Activated CD4-positive, alpha-beta T cell treated with anti-CD3 and anti-CD28 coated beads, Interleukin-2, amount 50 U/mL, for 16 hours (primary cell): ENCODE data around the gene POLD4.
"Not testable (repeated sequence)": the region's sequence is repeated elsewhere in the genome, so short reads cannot be mapped to it uniquely, and the experiment has no call there.

Experiments used
- DNase-seq: peaks from one replicate; pipeline ENCODE4 v3.0.0-alpha.2; 2020

POLD4 gene

DNA sequence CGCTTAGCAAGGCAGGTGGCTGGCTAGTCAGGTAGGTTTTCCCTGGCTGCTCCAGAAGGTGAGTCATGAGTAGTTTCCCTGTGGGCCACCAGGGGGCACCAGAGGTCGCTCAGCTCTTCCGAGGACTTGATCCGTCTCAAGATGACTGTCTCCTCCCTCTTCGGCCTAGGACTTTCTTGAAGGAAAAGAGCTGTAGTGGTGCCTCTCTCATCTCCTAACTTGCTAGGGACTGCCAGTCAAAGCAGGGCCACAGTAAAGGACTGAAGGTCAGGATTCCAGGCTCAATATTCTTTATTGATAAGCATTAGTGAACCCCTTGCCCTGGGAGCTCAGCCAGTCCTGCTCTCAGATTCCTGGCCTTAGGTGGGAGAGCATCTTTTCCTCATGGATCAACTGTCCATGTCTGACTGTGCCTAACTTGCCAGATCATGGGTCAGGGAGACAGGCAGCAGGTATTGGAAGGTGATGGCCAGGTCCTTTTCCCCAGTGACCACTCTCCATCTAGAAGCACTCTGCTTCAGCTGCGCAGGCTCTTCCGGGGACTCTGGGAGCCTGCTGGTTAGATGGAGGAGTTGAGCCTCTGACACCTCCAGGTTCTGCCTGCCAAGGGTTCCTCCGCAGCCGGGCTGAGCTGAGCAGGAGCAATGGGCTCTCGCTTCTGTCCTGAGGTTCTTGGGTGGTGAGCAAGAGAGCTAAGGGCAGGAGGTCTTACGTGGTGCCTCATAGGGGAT lies 1.9 kb downstream of the POLD4 start:
- peak; percentile 74 for DNase-seq

- DNase-seq, result no peak
Measured at GRCh38 chr11:67349928-67350465, 3.3 kb downstream of the POLD4 start.

DNA sequence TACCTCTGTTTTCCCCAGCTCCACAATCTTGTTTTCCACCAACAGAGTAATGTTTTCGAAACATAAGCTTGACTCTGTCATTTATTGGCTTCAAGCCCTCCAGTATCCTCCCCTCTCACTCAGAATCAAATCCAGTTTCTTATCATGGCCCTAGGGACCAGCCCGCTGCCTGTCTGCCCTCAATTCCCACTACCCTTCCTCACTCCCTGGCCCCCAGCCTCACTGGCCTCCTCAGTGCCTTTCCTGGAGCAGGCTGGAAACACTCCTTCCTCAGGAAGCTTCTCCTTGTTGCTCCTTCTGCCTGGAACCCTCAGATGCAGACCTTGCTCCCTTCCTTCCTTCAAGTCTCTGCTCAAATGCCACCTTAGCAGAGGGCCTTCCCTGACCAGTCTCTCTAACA lies 3.9 kb downstream of the POLD4 start:
- DNase-seq, result no peak

DNA sequence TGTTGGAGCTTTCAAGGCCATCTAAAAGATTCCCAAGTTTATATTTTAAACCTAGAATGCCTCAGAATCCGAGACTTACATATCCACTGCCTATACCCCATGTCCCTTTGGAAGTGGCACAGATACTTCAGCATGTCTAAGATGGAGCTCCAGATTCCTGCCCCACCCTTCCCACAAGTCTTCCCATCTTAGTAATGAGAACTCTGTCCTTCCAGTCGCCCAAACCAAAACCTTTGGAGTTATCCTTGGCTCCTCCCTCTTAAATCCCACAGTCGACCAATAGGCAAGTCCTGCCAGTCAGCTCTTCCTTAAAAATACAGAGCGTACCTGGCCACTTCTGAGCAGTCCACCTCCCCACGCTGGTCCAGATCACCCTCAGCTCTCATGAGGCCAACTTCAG lies 4.3 kb downstream of the POLD4 start:
- DNase-seq, result no peak

- no peak for DNase-seq
Measured at GRCh38 chr11:67347964-67348749, 5.2 kb downstream of the POLD4 start.

GRCh38 chr11:67345920-67346819 lies 7.2 kb downstream of the POLD4 start:
- peak; percentile 26 for DNase-seq

- DNase-seq, result no peak
Measured at GRCh38 chr11:67345247-67345919, 8.0 kb downstream of the POLD4 start.

- no peak for DNase-seq
Measured at GRCh38 chr11:67344264-67344663, 9.1 kb downstream of the POLD4 start.

DNA sequence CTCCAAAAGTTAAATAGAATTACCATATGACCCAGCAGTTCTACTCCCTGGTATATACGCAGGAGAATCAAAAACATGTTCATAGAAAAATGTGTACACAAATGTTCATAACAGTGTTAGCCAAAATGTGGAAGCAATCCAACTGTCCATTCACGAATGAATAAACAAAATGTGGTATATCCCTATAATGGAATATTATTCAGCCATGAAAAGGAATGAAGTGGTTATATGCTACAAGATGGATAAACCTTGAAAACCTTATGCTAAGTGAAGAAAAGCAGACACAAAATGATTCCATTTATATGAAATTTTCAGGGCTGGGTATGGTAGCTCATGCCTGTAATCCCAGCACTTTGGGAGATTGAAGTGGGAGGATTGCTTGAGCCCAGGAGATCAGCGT lies 16.1 kb downstream of the POLD4 start:
- no peak for DNase-seq

GRCh38 chr11:67332081-67332691 lies 21.2 kb downstream of the POLD4 start:
- no peak for DNase-seq

- DNase-seq, result no peak
Measured at GRCh38 chr11:67323526-67323925, 29.8 kb downstream of the POLD4 start.

DNA sequence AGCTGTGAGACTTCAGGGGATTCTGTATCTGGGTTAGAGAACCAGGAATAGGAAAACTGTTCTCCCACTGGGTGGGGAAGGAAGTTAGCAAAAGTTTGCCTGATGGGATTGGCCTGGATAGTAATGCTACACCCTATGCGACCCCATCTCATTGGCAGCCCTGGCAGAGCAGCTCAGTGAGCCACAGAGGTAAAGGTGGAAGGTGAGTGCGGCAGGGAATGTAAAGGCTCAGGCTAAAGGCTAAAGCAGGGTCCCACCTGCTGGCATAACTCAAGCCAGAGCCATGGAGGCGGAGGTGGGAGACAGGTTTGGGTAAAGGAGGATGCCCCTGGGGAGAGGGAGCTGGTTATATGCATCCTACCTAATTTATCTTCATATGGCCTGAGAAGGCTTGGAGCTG lies 31.3 kb downstream of the POLD4 start:
- DNase-seq, result no peak

DNA sequence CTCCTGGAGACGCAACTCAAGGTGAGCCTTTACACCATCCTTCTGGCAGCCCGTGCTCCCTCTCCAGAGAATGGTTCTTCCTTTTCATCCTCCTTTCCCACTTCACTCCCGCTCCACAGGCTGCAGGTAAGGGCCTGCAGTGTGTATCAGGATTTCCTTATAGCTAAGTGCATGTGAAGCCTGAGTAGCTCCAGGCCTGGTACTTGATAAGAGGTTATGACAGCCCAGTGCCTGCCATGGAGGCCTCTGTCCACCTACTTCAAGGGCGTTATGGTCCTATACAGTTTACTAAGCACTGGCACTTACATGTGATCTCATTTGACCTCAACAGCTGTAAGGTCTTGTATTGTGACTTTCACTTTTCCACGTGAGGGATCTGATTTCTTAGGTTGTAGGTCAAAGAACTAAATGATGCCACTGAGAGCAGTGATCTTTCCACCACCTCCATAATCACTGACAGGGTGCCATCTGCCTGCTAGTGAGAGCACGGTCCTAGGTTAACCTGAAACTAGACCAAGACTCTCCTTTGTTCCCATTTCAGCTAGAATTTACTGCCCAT lies 32.0 kb downstream of the POLD4 start:
- no peak for DNase-seq

- DNase-seq, result no peak
Measured at GRCh38 chr11:67320691-67321090, 32.7 kb downstream of the POLD4 start.

DNA sequence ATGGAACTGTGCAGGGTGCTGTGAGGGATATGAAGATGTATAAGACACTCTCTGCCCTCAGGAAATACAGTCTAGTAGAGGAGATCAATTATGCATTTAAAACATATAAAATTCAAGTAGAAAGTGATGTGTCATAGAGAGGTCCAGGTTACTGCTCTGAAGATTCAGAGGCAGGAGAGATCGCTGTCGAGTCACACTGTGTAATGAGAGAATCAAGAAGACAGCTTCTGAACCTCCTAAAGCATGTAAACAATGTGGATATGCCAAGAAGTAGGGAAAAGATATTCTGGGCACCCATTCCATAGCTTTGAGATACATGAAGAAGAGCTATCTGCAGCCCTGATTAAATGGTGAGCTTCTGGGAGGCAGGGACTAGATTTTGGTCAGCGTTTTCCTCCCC lies 33.3 kb downstream of the POLD4 start:
- no peak for DNase-seq

DNA sequence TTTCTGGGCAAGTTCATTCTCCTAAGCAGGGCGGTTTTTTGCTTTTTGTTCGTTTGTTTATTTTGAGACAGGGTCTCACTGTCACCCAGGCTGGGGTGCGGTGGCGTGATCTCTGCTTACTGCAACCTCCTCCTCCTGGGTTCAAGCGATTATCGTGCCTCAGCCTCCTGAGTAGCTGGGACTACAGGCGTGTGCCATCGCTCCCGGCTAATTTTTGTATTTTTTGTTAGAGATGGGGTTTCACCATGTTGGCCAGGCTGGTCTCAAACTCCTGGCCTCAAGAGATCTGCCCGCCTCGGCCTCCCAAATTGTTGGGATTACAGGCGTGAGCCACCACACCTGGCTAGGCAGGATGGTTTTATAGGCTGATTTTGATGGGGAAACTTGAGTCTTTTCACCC lies 34.5 kb downstream of the POLD4 start:
- DNase-seq, result not testable (repeated sequence)

- DNase-seq, result no peak
Measured at GRCh38 chr11:67317888-67318555, 35.3 kb downstream of the POLD4 start.

DNA sequence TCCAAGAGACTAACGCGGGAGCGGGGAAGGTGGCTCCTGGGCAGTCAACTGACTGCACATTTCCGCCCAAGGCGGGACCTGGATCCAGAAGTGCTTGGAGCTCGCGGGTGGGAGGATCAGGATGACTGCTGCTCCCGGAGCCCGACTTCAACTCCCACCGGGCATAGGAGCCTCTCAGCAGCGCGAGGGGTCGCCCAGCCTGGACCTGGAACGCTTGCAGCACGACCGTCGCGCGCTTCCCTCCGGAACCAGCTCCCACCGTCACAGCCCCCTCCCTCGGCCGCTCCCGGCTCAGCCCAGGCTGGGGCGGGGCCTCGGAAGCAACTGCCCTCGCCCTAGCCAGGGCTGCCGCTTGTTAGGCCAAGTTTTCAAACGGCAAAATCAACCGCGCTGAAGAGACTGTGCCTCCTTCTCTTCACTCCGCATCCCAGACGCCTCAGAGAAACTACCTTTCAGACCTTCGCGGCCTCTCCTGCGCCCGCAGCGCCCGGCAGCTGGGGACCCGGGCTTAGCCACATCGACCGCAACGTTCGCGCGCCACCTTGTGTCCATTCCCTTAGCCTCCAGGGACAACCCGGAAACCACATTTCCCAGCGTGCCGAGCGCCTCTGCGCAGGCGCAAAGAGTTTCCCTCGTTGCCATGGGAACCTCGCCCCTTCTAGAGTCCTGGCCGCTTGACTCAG lies 36.0 kb downstream of the POLD4 start:
- DNase-seq, result peak; percentile 99

DNA sequence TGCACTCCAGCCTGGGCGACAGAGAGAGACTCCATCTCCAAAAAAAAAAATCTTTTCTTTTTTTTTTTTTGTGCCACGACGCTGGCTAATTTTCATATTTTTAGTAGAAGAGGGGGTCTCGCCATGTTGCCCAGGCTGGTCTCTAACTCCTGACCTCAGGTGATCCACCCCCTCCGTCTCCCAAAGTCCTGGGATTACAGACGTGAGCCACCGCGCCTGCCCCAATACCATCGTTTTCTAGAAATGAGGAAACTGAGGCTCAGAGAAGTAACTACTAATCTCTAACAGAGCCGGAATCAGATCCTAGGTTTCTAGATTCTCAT lies 36.5 kb downstream of the POLD4 start:
- DNase-seq, result no peak

- DNase-seq, result no peak
Measured at GRCh38 chr11:67315325-67315909, 37.9 kb downstream of the POLD4 start.
